ENCODE data around the gene CCNT1.

DNA sequence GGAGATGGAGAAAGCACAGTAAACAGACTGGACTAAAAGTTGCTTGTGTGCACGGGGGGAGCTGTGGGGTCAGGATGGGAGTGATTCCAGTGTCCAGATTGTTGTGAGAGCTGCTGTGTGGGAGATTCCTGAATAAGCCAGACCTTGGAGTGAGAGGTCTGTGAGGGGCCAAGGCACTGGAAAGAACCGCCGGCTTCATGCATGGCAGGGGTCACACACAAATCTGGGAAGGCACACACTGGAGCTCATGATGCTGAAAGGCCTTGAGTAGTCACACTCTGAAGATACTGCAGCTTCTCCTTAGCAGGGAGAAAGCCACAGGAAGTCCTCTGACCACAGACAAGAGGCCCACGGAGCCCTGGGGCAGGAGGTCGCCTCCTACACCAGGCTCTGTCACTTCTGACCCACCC, 49.3 kb upstream of the CCNT1 start:
- TF ChIP-seq, protein P1, sequence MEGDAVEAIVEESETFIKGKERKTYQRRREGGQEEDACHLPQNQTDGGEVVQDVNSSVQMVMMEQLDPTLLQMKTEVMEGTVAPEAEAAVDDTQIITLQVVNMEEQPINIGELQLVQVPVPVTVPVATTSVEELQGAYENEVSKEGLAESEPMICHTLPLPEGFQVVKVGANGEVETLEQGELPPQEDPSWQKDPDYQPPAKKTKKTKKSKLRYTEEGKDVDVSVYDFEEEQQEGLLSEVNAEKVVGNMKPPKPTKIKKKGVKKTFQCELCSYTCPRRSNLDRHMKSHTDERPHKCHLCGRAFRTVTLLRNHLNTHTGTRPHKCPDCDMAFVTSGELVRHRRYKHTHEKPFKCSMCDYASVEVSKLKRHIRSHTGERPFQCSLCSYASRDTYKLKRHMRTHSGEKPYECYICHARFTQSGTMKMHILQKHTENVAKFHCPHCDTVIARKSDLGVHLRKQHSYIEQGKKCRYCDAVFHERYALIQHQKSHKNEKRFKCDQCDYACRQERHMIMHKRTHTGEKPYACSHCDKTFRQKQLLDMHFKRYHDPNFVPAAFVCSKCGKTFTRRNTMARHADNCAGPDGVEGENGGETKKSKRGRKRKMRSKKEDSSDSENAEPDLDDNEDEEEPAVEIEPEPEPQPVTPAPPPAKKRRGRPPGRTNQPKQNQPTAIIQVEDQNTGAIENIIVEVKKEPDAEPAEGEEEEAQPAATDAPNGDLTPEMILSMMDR (IDR thresholded peaks at IDR 0.05; ENCODE audit: low read length) = no peak
- no peak for TF ChIP-seq EZH2 (IDR thresholded peaks at IDR 0.05; ENCODE audit: borderline replicate concordance, low read length)

Measured in OCI-LY1 (cell line).